ENCODE measurements around the gene FAM50B.
A peak's percentile ranks its signal among the peaks of the same experiment; 100 is the strongest.

- TF ChIP-seq CTCF (IDR thresholded peaks at IDR 0.05) (no peak), POLR2A (IDR thresholded peaks at IDR 0.05) (peak; percentile 67)
These were observed 9.9 kb upstream of the FAM50B start for GRCh38 chr6:3838992-3839867.

All from right lobe of liver (tissue), 4 donors.